HL-60/S4 treated with phorbol 12-myristate 13-acetate at 8.2 ng/mL for 4 days and 3 days (cell line): ENCODE measurements around the gene EHD4.

Experiments
- in situ Hi-C: fragments of 300-500 bp; cut with MboI; formaldehyde crosslinking; loops from 2 replicates; pipeline ENCODE4 v1.15.0; 2022; ENCODE audit warnings: low sequenced_read_pairs

The EHD4 gene

DNA sequence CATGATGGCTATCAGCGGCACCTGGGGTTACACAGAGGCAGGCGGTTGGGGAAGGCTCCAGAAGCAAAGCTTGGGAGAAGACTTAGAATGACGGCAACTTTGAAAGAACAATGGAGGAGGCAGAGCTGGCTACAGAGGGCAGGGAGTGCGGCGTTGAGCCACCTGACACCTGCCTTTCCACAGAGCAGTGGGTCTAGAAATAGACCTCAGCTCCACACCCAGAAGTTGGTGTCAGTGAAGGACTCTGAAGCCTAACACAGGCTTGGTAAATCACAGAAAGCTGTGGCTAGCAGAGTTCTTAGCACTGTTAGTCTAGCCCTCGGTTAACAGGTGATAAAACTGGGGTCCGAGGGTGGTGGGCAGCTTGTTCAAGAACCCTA is 23.1 kb upstream of the EHD4 start:
- in situ Hi-C loops: loop anchor here (25.0 kb wide), 1 partner anchor 142 kb away; no protein-coding TSS in a partner anchor

GRCh38 chr15:41994772-41995475 is 22.6 kb upstream of the EHD4 start:
- in situ Hi-C loops: loop anchor here (25.0 kb wide), 1 partner anchor 142 kb away; no protein-coding TSS in a partner anchor

DNA sequence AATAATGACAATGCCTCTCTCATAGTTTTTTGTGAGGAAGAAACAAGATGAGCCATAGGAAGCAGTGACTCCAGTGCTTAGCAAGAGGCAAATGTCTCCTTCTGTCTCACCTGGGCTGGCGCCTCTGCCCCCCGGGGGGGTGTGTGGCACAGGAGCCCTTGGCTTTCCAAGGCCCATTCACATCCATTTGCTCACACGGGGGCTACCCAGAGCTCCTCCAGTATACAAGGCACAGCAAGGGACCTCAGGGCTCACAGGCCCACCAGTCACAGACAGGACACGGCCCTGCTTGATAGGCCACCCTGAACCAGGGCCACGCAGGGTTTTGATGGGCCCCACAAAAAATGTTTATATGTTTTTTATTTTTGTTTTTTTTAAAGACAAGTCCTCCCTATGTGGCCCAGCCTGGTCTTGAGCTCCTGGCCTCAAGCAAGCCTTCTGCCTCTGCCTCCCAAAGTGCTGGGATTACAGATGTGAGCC is 21.9 kb upstream of the EHD4 start:
- in situ Hi-C loops: loop anchor here (25.0 kb wide), 1 partner anchor 143 kb away; no protein-coding TSS in a partner anchor

DNA sequence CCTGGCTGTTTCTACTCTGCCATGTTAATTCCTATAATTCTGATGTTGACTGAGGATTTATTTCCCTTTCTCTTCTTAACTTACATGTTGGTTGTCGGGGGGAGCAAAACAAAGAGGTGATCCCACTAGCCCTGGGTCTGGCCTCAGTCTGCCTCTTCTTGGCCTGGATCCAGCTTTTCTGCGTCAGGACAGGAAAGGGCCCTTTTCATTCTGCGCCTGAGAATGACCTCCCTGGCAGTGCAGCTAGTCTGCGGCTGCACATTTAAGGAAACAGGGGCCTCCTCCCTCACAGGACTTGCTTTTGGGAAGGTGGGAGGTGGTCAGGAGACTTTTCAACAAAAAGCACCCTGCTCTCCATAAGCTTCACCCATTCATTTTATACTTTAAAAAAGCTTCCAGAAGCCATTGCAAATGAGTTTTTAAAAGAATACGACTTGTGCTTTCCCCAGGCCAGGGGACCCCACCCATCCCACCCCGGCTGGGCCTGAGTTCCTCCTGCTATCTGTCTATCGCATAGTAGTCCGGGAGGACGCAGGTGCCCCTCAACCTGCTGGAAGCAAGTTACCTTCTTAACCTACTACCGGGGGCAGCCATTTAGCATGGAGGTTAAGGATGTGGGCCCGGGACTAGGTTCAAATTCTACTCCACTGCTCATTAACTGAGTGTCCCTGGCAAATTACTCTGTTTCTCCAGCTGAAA is 21.3 kb upstream of the EHD4 start:
- in situ Hi-C loops: loop anchor here (25.0 kb wide), 1 partner anchor 144 kb away; no protein-coding TSS in a partner anchor

DNA sequence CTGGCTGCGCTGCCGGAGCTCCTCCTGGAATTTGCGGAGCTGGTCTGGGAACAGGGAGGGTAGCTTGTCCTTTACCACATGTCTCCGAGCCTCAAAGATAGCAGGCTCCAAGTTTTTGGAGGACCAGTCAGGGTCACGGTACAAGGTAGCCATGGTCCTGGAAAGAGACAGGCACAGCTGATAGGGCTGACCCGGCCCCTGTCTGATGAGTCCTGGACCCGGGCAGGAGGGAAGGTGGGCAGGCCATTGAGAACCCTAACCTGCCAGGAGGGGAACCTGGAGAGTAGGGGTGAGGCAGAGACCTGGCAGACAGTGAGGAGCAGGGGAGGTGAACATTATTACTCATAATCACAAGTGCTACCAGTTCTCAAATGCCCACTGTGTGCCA is 20.4 kb upstream of the EHD4 start:
- in situ Hi-C loops: loop anchor here (25.0 kb wide), 1 partner anchor 145 kb away; no protein-coding TSS in a partner anchor

- in situ Hi-C loops: loop anchor here (25.0 kb wide), 1 partner anchor 145 kb away; no protein-coding TSS in a partner anchor
Observed at GRCh38 chr15:41992151-41992802, 19.9 kb upstream of the EHD4 start.

- in situ Hi-C loops: loop anchor here (25.0 kb wide), 1 partner anchor 147 kb away; no protein-coding TSS in a partner anchor
Observed at GRCh38 chr15:41990691-41991090, 18.3 kb upstream of the EHD4 start.

DNA sequence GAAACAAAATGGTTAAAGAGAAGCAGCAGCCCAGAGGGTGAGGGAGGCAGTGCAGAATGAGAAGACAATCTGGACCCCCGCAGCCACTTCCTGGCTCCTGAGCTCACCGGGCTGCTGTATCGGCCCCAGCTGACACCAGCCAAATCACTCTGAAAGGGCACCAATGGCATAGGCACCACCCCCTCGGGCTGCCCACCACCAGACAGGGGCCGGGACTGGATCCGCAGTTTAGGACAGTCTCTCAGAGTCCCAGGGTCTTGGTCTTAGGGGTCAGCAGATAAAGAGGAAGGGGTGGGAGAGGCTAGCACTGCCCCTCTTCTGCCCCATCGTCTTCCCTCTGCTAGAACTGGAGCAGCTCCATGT is 17.9 kb upstream of the EHD4 start:
- in situ Hi-C loops: loop anchor here (25.0 kb wide), 1 partner anchor 147 kb away; no protein-coding TSS in a partner anchor

GRCh38 chr15:41989573-41990242 is 17.4 kb upstream of the EHD4 start:
- in situ Hi-C loops: loop anchor here (25.0 kb wide), 1 partner anchor 148 kb away; no protein-coding TSS in a partner anchor

DNA sequence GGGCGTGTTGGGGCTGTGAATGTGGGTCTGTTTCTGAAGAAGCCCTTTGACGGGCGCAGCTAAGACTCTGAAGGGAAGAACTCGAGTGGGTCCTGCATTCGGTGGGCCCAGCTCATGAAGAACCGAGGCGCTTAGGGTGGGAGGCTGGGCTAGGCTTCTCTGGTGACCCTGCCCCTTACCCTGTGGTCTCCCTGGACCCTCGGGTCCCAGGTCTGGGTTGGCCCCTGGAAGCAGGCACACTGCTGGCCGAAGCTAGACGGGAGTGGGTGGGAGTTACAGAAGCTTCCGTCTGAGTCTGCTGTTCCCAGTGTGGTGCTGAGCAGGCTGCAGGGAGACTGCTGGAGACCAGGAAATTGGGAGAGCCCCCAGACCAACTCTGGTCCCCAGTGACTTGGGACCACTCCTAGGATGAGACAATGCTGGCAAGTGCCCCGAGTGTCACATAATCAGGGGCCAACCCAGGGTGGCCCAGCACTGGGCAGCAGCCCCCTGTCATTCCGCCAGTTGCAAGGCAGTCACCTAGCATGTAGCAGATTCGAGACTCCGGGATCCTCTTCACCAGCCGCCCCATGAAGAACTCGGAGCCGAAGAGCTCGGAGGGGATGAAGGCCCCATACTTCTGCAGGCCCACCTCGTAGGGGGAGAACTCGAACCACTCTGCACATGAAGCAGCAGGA is 16.7 kb upstream of the EHD4 start:
- in situ Hi-C loops: loop anchor here (25.0 kb wide), 1 partner anchor 148 kb away; no protein-coding TSS in a partner anchor

DNA sequence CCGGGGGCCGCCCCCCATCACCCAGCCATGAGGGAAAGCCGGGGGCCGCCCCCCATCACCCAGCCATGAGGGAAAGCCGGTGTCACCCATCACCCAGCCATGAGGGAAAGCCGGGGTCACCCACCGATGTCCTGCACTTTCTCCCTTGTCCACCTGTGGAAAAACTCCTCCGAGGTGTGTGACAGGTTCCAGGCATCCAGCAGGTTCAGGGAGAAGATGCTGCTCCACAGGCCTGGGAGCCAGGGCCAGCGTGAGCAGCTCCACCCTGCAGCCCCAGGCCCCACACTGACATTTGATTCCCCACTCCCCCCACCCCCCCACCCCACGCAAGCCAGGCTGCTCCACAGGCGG is 15.5 kb upstream of the EHD4 start:
- in situ Hi-C loops: loop anchor here (25.0 kb wide), 1 partner anchor 149 kb away; no protein-coding TSS in a partner anchor

DNA sequence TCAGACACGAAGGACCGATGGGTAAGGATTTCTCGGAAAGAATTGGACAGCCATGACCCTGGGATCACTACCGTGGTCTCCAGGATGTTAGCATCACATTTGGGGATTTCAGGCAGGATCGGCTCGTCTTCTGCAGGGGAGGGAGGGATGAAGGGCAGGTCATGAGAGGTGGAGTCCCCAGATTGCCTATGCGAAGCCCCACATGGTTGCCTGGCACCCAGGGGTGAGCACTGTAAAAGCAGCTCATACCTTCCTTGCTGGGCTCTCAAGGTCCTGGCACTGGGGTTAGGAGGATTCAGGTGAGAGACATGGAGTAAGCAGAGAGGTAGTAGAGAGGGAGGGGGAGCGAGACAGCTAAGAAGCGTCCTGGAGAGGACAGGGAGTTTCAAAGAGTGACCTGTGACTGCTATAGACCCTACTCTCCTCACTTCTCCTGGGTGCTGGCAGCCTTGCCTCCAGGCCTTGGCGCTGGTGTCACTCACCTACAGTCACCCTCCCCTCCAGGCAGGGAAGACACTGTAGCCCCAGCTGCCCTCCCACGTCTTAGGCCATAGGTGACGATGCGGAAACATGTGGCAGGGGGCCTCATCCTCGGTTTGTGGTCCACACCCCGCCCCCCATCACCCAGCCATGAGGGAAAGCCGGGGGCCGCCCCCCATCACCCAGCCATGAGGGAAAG is 15.0 kb upstream of the EHD4 start:
- in situ Hi-C loops: loop anchor here (25.0 kb wide), 1 partner anchor 150 kb away; no protein-coding TSS in a partner anchor

DNA sequence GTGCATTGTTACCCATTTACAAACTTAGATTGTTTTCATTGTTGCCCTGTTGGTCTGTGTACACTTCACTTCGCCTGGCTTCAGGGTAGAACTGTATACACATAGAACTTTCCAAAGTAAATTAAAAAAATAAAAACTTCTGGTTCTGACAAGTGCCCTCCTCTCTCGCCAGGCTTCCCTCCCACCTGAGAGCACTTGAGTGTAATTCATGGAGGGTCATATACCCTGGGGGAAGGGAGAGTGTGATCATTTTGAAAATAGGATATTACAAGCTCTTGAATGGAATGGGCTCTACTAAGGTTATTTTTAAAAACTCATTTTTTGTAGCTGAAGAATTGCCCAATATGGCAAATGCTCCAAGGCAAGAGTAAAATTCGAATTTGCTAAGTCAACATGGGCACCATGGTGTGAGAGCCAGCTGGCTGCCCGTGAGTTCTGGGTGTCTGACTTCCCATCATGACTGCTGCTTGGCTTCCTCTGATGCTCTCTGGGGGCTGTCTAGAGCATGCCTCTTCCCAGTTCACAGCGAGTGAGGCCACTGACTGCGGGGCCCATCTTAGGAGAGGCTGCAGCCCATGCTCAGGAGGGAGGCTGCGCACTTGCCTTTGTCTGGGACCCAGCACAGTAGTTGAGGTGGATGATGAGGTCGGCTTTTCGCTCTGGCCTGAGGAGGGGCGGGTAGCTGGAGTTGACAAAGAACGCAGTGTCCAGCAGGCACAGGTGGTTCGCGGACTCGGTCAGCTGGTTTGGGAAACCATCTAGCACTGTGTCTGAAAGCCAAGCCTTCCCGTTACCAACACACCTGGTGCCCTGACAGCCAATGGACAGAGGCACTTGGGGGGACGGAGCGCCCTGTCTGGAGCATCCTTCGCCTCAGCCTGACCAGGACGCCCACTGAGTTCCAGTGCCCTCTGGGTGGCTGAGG is 13.1 kb upstream of the EHD4 start:
- in situ Hi-C loops: loop anchor here (25.0 kb wide), 1 partner anchor 152 kb away; no protein-coding TSS in a partner anchor

DNA sequence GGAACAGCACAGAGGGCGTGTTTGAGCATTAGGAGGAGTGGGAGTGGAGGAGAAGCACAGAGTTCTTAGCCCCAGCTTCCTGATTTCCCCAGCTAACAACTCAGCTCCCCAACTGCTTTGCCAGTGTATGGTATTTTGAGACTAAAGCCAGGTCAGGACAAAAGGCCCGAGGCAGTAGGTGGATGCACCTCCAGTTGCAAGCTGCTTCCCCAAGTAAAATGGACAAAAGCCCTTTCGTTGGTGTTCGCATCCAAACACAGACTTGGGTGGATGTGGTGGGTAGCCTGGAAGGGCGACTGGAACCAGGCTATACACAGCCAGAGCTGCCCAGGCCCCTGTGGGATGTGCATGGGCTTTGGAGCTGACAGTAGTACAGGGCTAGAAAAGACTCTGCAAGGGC is 12.3 kb upstream of the EHD4 start:
- in situ Hi-C loops: loop anchor here (25.0 kb wide), 1 partner anchor 153 kb away; no protein-coding TSS in a partner anchor

DNA sequence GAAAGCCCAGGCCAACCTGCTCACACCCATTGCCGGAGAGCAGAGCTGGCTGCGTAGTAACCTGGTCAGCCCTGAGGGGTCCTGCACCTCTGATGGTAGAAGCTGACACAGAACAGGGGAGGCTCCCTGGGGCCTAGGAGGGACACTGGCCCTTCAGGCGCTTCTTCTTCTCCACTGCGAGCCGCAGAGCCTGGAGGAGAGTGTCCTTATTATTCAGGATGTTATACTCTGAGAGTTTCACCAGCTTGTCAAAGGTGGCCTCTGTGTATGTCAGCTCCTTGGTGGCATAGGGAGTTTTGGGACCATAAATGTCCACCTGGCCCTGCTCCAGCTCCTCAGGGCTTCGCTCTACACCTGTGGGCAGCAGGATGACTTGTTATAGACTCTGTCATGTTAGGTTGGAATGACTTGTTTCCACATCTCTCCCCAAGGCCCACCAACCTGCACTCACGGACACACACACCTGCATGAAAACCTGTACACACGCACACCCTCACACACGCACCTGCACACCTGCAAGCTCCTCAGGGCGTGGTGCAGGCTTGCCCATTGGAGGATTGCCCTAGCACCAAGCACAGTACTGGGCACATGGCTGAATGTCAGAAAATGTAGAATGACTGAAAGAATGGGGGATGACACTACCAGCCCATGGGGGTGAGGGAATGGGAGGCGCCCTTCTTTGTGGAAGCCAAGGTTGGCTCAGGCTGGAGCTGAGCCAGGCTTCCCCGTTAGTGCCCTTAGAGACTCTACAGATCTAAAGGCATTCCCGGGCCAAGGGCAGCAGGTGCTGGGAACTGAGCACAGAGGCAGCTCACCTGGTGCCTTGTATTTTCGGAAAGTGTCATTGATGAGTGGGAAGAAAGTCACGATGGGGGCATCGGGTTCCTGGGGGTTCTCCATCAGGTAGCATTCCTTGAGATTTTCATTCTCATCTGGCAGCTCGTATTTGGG is 11.5 kb upstream of the EHD4 start:
- in situ Hi-C loops: loop anchor here (25.0 kb wide), 1 partner anchor 153 kb away; no protein-coding TSS in a partner anchor

DNA sequence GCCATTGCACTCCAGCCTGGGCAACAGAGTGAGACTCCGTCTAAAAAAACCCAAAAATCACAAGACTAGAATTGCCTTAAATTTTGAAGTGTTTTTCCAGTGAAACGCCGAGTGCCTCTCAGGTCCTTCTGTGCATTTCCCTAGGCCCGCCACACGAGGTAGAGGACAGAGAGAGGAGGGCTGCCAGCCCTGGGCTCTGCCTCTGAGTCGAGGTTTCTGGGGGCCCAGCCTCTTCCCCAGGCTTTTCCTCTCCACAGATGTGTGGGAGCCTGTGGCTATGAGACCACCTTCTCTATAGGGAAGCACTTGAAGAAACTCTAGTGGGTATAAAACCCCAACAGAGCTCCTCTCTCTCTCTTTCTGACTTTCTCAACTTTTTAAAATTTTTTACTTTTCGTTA is 10.9 kb upstream of the EHD4 start:
- in situ Hi-C loops: loop anchor here (25.0 kb wide), 1 partner anchor 154 kb away; no protein-coding TSS in a partner anchor
